OCI-LY7 (cell line): ENCODE results near the gene CDH3.

Source experiments
- CTCF ChIP-seq: fragments of 200-600 bp; sonication (generic); conservative IDR thresholded peaks from 2 replicates; pipeline ENCODE4 v1.5.1; 2014; ENCODE audit warnings: mild to moderate bottlenecking, antibody characterized with exemption, low read length, moderate library complexity, mixed read lengths
- EZH2phosphoT487 ChIP-seq: fragments of 200-600 bp; sonication (generic); IDR thresholded peaks from 2 replicates; pipeline ENCODE4 v1.6.1; 2018; ENCODE audit warnings: low read depth, borderline replicate concordance, mild to moderate bottlenecking, mixed run types, antibody characterized with exemption, low read length, moderate library complexity, mixed read lengths

- TF ChIP-seq CTCF (no peak), EZH2phosphoT487 (no peak)
Observed at GRCh38 chr16:68700120-68700519, 55.0 kb downstream of the CDH3 start.
